Gastrocnemius medialis (tissue), 4 donors: ENCODE measurements around the gene CCR9. TPM values are rescaled to one million over a fixed set of nuclear protein-coding genes. Genes with fewer than 3 reads are reported as not detected.

Experiments
- ATAC-seq, 2 donors: fragments of 150-250 bp; one replicate each; pipeline ENCODE4 v1.9.1; 2016
- DNase-seq, 2 donors: peaks; one replicate each; pipeline ENCODE4 v3.0.0-alpha.2; 2019
- H3K27ac ChIP-seq, 4 donors: fragments of 200-600 bp; sonication (generic); 1 replicate in 1 of 4; 2 replicates in 3 of 4; pipeline ENCODE4 v1.5.1; 2016 to 2018; ENCODE audit warnings: mild to moderate bottlenecking in 2 of 4, moderate library complexity in 1 of 4
- H3K27me3 ChIP-seq, 3 donors: fragments of 200-600 bp; sonication (generic) in 2 of 3; 1 replicate in 1 of 3; 2 replicates in 2 of 3; pipeline versions ENCODE4 v1.5.1 to v1.6.0; 2016 to 2019; ENCODE audit warnings: mild to moderate bottlenecking in 1 of 3, moderate library complexity in 1 of 3
- H3K36me3 ChIP-seq, 2 donors: fragments of 200-600 bp; sonication (generic) in 1 of 2; one replicate each; pipeline ENCODE4 v1.5.1; 2017 to 2018
- H3K4me1 ChIP-seq, 2 donors: fragments of 200-600 bp; sonication (generic) in 1 of 2; one replicate each; pipeline ENCODE4 v1.5.1; 2016 to 2017; ENCODE audit warnings: mild to moderate bottlenecking in 2 of 2
- H3K4me3 ChIP-seq, 4 donors: fragments of 200-600 bp; sonication (generic) in 3 of 4; 1 replicate in 1 of 4; 2 replicates in 3 of 4; pipeline ENCODE4 v1.5.1; 2016 to 2019; ENCODE audit warnings: mild to moderate bottlenecking in 2 of 4
- H3K9me3 ChIP-seq, 3 donors: fragments of 200-600 bp; sonication (generic) in 2 of 3; 1 replicate in 1 of 3; 2 replicates in 2 of 3; pipeline ENCODE4 v1.5.1; 2016 to 2019
- CTCF ChIP-seq, 5 experiments: fragments of 450-650 bp in 3 of 5; fragments of 200-600 bp in 2 of 5; sonication (generic) in 2 of 5; IDR thresholded peaks in 4 of 5; conservative IDR thresholded peaks in 1 of 5; 1 replicate in 4 of 5; 2 replicates in 1 of 5; pipeline ENCODE4 v1.5.1; 2016 to 2019; ENCODE audit warnings: antibody characterized with exemption in 5 of 5, mild to moderate bottlenecking in 3 of 5, moderate library complexity in 3 of 5
- POLR2A ChIP-seq, 2 donors: fragments of 450-650 bp; IDR thresholded peaks; one replicate each; pipeline ENCODE4 v1.6.1; 2017; ENCODE audit warnings: antibody characterized with exemption in 2 of 2, mild to moderate bottlenecking in 2 of 2, moderate library complexity in 2 of 2
- in situ Hi-C, 4 donors: fragments of 200-750 bp; cut with MboI; loops; one replicate each; pipeline versions ENCODE4 v1.15.0 to v1.8.0; 2017; ENCODE audit warnings: low sequenced_read_pairs in 4 of 4
- intact Hi-C: fragments of 100-400 bp; cut with DNase I; formaldehyde crosslinking; loops from one replicate; pipeline ENCODE4 v1.15.1; 2023; ENCODE audit warnings: low total_unique reads
- total RNA-seq, 4 donors: library from RNA; depleted of rRNA; stranded (reverse); fragments of >200 nt; gene quantifications; one replicate each; pipeline versions ENCODE4 v1.1.0 to v1.2.3, GENCODE V29; 2016

Gene CCR9
- total RNA-seq, 4 donors from 2014 or later, result 0.09 to 0.13 TPM; not detected in 2

DNA sequence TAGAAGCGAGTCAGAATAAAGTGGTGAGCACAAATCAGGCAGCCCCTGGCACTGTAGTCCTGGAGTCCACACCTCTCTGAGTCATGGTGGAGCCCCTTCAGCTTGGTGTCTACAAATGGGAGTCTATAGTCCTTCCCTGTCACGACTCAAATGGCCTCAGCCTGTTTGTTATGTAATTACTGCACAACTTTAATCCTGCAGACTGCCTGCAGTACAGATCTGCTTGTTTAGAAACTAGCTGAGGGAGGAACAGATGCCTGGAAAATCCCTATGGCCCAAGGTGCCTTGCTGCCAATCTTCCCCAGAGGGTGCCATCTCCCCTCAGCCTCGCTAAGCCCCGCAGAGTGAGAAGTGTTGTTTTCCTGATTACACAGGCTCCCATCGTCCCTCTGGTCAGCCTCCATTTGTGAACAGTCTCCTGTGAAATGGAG lies 53.0 kb downstream of the CCR9 start:
- DNase-seq (no peak), ATAC-seq (peak; percentile 19 to 21)
- Histone ChIP-seq H3K27me3 (no peaks in the 10 kb centered on the region), H3K4me3 (no peak overlapping the region), H3K4me1 (peaks cover 15 to 33% of the 10 kb centered on the region in 2 donors), H3K27ac (peak overlapping the region; percentile 49 to 80 (median 72)), H3K9me3 (no peaks in the 10 kb centered on the region), H3K36me3 (peaks cover 0 to 31% of the 10 kb centered on the region in 2 donors)
- intact Hi-C loops, result no loop called here
- in situ Hi-C loops, result loop anchor here in 1 of 4 donors (25.0 kb wide), 1 partner anchor 423 kb away; the partner anchor contains the start of genes CCR2 and CCR5
- TF ChIP-seq POLR2A (IDR thresholded peaks at IDR 0.05), result no peak
- TF ChIP-seq CTCF (IDR thresholded peaks at IDR 0.05 in 4 of 5, conservative IDR thresholded peaks at IDR 0.05 in 1 of 5), result no peak

- Histone ChIP-seq H3K4me3 (no peak overlapping the region), H3K9me3 (no peaks in the 10 kb centered on the region), H3K27me3 (no peaks in the 10 kb centered on the region), H3K27ac (peak overlapping the region; percentile 49 to 80 (median 72)), H3K4me1 (peaks cover 20 to 33% of the 10 kb centered on the region in 2 donors), H3K36me3 (peaks cover 0 to 23% of the 10 kb centered on the region in 2 donors)
- in situ Hi-C loops (loop anchor here (5.0 to 25.0 kb wide), 2 partner anchors 137 to 422 kb away; partner anchors contain the start of genes CCR2 (in 1 of the 4) and CCR5 (in 1 of the 4)), intact Hi-C loops (no loop called here)
- ATAC-seq (no peak), DNase-seq (no peak)
- TF ChIP-seq CTCF (IDR thresholded peaks at IDR 0.05 in 4 of 5, conservative IDR thresholded peaks at IDR 0.05 in 1 of 5) (no peak), POLR2A (IDR thresholded peaks at IDR 0.05) (no peak)
Measured at GRCh38 chr3:45940004-45940780, 53.8 kb downstream of the CCR9 start.

DNA sequence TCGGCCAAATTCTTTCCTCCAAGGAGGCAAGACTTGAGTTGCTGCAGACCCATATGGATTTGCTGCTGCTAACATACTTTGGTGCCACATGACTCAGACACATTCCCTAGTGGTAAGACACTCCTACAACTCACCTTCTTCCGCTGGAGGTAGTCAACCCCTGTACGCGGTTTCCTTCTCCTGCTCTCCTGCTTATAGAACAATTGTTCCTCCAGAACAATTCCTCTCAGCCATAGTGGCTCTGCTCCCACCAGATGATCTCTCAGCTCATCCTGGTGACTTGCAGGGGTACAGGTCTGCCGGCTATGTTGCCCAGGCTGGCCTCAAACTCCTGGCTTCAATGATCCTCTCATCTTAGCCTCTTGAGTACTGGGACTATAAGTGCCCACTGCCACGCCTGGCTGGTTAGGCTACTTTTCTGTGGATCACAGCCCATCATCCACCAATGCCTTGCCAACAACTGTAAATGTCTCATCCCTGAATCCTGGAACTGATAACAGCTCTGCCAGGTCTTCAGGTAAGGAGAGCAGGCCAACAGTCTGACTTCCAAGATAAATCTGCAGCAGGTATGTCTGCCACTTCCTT lies 54.5 kb downstream of the CCR9 start:
- TF ChIP-seq POLR2A (IDR thresholded peaks at IDR 0.05) (no peak), CTCF (IDR thresholded peaks at IDR 0.05 in 4 of 5, conservative IDR thresholded peaks at IDR 0.05 in 1 of 5) (no peak)
- Histone ChIP-seq H3K4me1 (peaks cover 20 to 38% of the 10 kb centered on the region in 2 donors), H3K27ac (peak overlapping the region; percentile 21 to 80 (median 56)), H3K36me3 (peaks cover 0 to 18% of the 10 kb centered on the region in 2 donors), H3K9me3 (no peaks in the 10 kb centered on the region), H3K4me3 (no peak overlapping the region), H3K27me3 (no peaks in the 10 kb centered on the region)
- no peak for DNase-seq
- no peak for ATAC-seq
- in situ Hi-C loops, result loop anchor here (5.0 to 25.0 kb wide), 2 partner anchors 136 to 421 kb away; partner anchors contain the start of genes CCR2 (in 1 of the 4) and CCR5 (in 1 of the 4)
- intact Hi-C loops, result no loop called here

GRCh38 chr3:45942051-45942825 lies 55.9 kb downstream of the CCR9 start:
- in situ Hi-C loops, result loop anchor here (5.0 to 25.0 kb wide), 2 partner anchors 135 to 420 kb away; partner anchors contain the start of genes CCR2 (in 1 of the 4) and CCR5 (in 1 of the 4)
- intact Hi-C loops, result no loop called here

More at GRCh38 chr3:45942051-45942825, 55.9 kb downstream of the CCR9 start:
- Histone ChIP-seq H3K27ac (peak overlapping the region in 3 of 4 donors; percentile 44 to 80 (median 49)), H3K4me1 (peaks cover 20 to 40% of the 10 kb centered on the region in 2 donors), H3K27me3 (no peaks in the 10 kb centered on the region), H3K9me3 (no peaks in the 10 kb centered on the region), H3K36me3 (peaks cover 0 to 18% of the 10 kb centered on the region in 2 donors), H3K4me3 (no peak overlapping the region)
- no peak for ATAC-seq
- TF ChIP-seq CTCF (IDR thresholded peaks at IDR 0.05 in 4 of 5, conservative IDR thresholded peaks at IDR 0.05 in 1 of 5), result no peak
- no peak for TF ChIP-seq POLR2A (IDR thresholded peaks at IDR 0.05)
- no peak for DNase-seq
